ENCODE results near the gene CNIH1.

DNA sequence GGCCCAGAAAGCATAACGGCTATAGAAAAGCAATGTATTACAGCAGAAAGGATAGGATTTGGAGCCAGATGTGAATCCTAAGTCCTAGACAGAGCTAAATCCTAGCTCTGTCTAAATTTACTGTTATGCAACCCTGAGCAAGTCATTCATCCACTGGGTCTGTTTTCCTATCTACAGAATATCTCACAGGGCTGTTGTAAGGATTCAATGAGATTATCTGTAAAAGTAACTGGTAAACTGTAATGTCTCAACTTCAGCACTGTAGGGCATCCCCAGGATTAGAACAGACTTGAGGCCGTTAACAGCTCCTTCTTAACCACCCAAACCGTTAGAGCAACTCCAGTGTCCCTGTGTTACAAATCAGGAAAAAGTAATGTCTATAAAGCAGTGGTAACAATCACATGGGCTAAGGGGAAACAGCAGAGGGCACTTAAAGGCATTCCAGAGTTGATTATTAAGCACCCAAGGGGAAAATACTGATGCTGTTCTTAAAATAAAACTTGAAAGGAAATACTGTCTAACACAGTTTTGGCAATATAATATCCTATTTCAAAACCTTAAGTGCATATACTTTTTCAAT, 37.6 kb upstream of the CNIH1 start:
- TF ChIP-seq, protein P1, sequence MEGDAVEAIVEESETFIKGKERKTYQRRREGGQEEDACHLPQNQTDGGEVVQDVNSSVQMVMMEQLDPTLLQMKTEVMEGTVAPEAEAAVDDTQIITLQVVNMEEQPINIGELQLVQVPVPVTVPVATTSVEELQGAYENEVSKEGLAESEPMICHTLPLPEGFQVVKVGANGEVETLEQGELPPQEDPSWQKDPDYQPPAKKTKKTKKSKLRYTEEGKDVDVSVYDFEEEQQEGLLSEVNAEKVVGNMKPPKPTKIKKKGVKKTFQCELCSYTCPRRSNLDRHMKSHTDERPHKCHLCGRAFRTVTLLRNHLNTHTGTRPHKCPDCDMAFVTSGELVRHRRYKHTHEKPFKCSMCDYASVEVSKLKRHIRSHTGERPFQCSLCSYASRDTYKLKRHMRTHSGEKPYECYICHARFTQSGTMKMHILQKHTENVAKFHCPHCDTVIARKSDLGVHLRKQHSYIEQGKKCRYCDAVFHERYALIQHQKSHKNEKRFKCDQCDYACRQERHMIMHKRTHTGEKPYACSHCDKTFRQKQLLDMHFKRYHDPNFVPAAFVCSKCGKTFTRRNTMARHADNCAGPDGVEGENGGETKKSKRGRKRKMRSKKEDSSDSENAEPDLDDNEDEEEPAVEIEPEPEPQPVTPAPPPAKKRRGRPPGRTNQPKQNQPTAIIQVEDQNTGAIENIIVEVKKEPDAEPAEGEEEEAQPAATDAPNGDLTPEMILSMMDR (IDR thresholded peaks at IDR 0.05; ENCODE audit: low read depth, low read length, poor library complexity, severe bottlenecking): no peak
- no peak for TF ChIP-seq EZH2phosphoT487 (IDR thresholded peaks at IDR 0.05; ENCODE audit: borderline replicate concordance, low read length)

Measured in DOHH2 (cell line).